Activated naive CD8-positive, alpha-beta T cell treated with anti-CD3 and anti-CD28 coated beads for 36 hours (primary cell): ENCODE results near the gene DKK1. TPM values are rescaled to one million over a fixed set of nuclear protein-coding genes. Genes with fewer than 3 reads are reported as not detected.
"Not testable (repeated sequence)": the region's sequence is repeated elsewhere in the genome, so short reads cannot be mapped to it uniquely, and the experiment has no call there.

Experiments used
- DNase-seq: peaks from one replicate; pipeline ENCODE4 v3.0.0; 2021
- H3K27ac Mint-ChIP-seq: one replicate; pipeline ENCODE4 v1.8.0; 2022; ENCODE audit warnings: mild to moderate bottlenecking, moderate library complexity, mixed read lengths
- H3K27me3 Mint-ChIP-seq: one replicate; pipeline ENCODE4 v1.8.0; 2022; ENCODE audit warnings: mild to moderate bottlenecking, mixed read lengths
- H3K36me3 Mint-ChIP-seq: one replicate; pipeline ENCODE4 v1.8.0; 2021; ENCODE audit warnings: mild to moderate bottlenecking, mixed read lengths
- H3K4me1 Mint-ChIP-seq: one replicate; pipeline ENCODE4 v1.8.0; 2021; ENCODE audit warnings: mixed read lengths
- H3K4me3 Mint-ChIP-seq: one replicate; pipeline ENCODE4 v1.8.0; 2022; ENCODE audit warnings: mild to moderate bottlenecking, moderate library complexity, mixed read lengths
- H3K9me3 Mint-ChIP-seq: one replicate; pipeline ENCODE4 v1.8.0; 2022; ENCODE audit warnings: mixed read lengths
- total RNA-seq, 2 experiments: library from RNA; stranded (reverse); gene quantifications; one replicate each; pipeline ENCODE4 v1.2.3, GENCODE V29; 2021

Gene DKK1
- total RNA-seq, 2 experiments from 2014 or later, result not detected

DNA sequence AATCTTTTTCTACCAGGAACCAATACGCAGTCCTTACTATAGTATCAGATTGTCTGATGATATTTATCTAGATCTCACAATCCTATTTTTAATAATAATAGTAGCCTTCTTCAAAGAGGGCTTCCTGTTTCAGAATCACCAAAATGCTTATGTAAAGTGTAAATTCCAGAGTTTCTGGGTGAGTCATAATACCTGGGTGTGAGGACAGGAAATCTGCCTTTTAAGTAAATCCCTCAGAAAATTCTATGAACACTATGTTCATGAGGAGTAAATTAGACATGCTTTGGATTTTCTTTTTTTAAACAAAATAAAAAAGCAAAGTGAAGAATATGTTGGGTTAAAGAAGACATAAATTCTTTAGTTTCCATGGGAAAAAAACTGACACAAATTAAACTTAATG is 20.5 kb downstream of the DKK1 start:
- Mint-ChIP-seq H3K36me3 (no peaks in the 10 kb centered on the region), H3K4me3 (no peak overlapping the region), H3K27ac (no peak overlapping the region), H3K9me3 (no peaks in the 10 kb centered on the region), H3K4me1 (no peaks in the 10 kb centered on the region), H3K27me3 (no peaks in the 10 kb centered on the region)
- DNase-seq, result no peak

DNA sequence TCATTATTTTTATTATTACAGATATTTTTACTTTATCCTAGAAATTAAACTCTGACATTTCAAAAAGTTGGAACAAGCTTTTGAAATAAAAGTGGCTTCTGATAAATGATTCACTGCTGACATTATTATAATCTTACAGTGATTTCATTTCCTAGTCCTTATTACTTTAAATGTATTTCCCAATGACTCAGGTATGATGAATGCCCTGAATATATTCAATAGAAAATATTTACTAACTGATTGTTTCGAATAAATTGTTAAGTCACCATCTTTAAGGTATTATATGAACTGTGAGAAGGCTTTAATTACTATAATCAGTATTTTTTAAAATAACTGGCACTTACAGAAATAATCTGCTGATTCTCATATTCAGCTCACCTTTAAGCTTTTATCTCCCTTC is 21.6 kb downstream of the DKK1 start:
- no peaks in the 10 kb centered on the region for H3K36me3 Mint-ChIP-seq
- DNase-seq, result no peak
- H3K4me3 Mint-ChIP-seq, result no peak overlapping the region
- H3K27me3 Mint-ChIP-seq, result no peaks in the 10 kb centered on the region
- H3K27ac Mint-ChIP-seq, result no peak overlapping the region
- H3K4me1 Mint-ChIP-seq, result no peaks in the 10 kb centered on the region
- no peaks in the 10 kb centered on the region for H3K9me3 Mint-ChIP-seq

DNA sequence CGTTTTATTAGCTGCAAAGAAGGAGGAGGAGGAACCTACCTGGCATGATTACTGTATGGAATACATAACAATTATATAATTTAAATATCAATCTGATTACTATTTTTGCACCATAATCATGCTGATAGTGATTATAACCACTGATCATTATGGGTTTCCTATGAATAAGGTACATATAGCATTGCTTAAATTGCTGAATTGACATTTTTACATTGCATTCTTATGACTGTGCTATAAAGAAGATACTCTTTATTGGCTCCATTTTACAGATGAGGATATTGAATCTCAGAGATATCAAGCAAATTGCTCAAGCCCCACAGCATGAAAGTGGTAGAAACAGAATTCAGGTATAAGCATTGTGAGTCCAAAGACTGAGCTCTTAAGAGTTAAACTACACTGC is 23.1 kb downstream of the DKK1 start:
- no peaks in the 10 kb centered on the region for H3K36me3 Mint-ChIP-seq
- DNase-seq, result no peak
- no peak overlapping the region for H3K27ac Mint-ChIP-seq
- no peak overlapping the region for H3K4me3 Mint-ChIP-seq
- H3K27me3 Mint-ChIP-seq, result no peaks in the 10 kb centered on the region
- no peaks in the 10 kb centered on the region for H3K4me1 Mint-ChIP-seq
- no peaks in the 10 kb centered on the region for H3K9me3 Mint-ChIP-seq

DNA sequence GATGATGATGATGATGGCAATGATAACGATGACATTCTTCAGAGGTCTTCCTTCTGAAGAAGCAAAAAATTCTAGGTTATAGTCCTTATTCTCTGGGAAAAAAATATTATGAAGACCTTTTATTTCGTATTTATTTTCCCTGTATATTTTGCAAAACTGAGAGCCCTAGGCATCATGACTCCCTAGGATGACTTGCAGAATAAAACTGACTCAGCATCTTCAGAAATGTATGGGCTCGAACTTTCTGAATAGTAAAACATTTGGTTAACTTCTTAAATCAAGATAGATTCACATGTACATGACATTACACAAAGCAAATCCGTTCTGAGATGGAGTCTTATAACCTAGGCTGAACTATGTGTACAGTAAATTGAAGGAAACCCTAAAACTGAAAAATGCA is 29.4 kb downstream of the DKK1 start:
- Mint-ChIP-seq H3K27ac (no peak overlapping the region), H3K4me3 (no peak overlapping the region), H3K36me3 (no peaks in the 10 kb centered on the region), H3K9me3 (no peaks in the 10 kb centered on the region), H3K27me3 (no peaks in the 10 kb centered on the region), H3K4me1 (no peaks in the 10 kb centered on the region)
- DNase-seq, result no peak

DNA sequence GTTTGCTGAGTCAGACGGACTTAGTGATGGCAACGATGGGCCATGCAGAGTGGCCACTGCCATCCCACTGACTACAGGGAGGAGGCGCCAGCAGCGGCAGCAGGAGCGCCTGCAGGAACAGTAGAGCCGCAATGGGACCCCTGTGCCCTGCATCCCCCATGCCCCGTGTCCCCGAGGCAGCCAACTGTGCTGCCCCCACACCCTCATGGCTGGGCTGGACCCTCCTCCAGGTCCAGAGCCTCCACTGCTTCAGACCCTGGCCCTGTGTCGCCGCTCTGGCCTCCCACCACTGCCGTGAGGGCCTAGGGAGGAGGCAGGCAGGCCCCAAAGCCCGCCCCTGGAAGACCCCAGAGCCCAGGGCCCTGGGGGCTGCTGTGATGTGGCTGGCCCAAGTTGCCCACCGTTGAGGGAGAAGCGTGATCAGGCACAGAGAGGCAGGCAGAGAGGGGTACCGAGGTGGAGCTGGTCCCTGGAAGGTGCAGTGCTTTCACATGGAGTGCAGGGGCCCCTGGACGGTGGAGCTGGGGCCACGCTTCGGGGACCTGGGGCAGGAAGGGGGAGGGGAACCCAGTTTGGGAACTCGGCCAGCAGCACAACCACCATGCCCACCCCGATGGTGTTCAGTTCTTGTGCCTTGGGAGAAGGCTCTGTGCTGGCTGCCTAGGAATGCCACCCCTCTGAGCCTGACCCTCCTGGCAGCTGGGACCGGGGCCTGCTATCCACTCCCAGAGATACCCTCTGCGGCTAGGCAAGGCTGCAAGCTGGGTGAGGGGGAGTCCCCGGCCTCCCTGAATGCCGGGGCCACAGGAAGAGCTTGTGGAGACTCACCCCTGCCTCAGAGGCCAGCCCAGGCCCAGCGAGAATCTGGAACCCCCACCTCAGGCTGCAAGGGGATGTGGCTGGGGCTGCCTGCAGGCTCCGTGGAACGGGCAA is 32.6 kb downstream of the DKK1 start:
- Mint-ChIP-seq H3K4me3 (no peak overlapping the region), H3K36me3 (no peaks in the 10 kb centered on the region), H3K9me3 (no peaks in the 10 kb centered on the region), H3K4me1 (no peaks in the 10 kb centered on the region), H3K27me3 (no peaks in the 10 kb centered on the region), H3K27ac (no peak overlapping the region)
- no peak for DNase-seq

DNA sequence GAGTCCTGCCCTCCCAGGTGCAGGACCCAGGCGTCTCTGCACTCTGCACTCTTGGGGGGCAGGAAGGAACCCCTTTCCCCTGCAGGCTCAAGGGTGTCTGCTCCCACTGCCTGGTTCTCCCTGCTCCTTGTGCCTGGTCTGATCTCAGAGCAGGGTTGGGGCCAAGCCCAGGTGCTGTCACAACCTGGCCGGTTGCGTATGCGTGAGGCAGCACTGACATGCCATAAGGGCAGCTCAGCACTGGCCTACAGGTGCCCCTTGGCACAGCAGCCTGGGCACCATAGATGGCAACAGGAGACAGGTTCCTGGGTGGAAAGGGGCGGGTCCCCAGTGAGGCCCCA is 33.2 kb downstream of the DKK1 start:
- DNase-seq, result no peak

DNA sequence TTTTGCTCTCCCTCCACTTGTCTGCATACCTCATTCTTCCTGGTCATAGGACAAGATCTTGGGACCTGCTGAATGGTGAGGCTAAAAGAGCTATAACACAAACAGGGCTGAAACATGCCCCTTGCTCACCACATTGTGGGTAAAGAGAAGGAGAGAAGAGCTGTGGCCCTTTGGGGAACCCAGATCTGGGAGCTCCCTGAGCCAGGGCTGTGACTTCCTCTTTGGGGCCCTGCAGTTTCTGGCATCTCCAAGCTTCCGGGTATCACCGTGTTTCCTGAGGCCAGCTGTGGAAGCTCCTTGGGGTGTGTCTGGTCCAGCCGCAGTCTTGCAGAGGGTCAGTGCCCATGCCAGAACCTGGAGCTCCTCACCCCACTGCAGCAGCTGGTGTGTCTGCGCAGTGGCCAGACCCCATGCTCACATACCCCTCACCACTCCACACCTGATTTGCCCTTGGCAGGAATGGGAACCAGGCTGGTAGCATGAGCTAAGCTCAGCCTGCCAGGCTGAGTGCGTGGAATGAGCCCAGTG is 34.0 kb downstream of the DKK1 start:
- H3K27ac Mint-ChIP-seq, result no peak overlapping the region
- H3K4me1 Mint-ChIP-seq, result no peaks in the 10 kb centered on the region
- H3K4me3 Mint-ChIP-seq, result no peak overlapping the region
- no peaks in the 10 kb centered on the region for H3K9me3 Mint-ChIP-seq
- no peaks in the 10 kb centered on the region for H3K27me3 Mint-ChIP-seq
- no peak for DNase-seq
- no peaks in the 10 kb centered on the region for H3K36me3 Mint-ChIP-seq

More for the DNA sequence above, 33.2 kb downstream of the DKK1 start:
- H3K27ac Mint-ChIP-seq, result no peak overlapping the region
- H3K27me3 Mint-ChIP-seq, result no peaks in the 10 kb centered on the region
- no peak overlapping the region for H3K4me3 Mint-ChIP-seq
- H3K36me3 Mint-ChIP-seq, result no peaks in the 10 kb centered on the region
- H3K4me1 Mint-ChIP-seq, result no peaks in the 10 kb centered on the region
- H3K9me3 Mint-ChIP-seq, result no peaks in the 10 kb centered on the region

DNA sequence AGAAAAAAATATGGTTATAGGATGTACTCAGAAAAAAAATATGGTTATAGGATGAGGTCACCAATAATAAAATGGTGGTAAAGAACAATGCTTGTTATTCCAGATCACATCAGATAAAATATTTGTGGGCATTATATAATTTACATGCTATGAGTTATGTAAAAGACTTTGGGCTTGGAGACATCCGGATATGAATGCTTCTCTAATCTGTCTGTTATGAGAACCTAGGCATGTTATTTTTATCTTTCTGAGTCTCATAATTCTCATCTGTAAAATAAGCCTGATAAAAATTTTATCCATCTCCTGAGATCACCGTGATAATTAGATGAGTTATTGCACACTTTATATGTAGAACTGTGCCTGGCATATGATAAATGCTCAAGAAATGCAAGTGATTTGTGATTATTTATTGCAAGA is 37.8 kb downstream of the DKK1 start:
- no peaks in the 10 kb centered on the region for H3K27me3 Mint-ChIP-seq
- H3K4me3 Mint-ChIP-seq, result no peak overlapping the region
- H3K4me1 Mint-ChIP-seq, result no peaks in the 10 kb centered on the region
- H3K9me3 Mint-ChIP-seq, result no peaks in the 10 kb centered on the region
- H3K27ac Mint-ChIP-seq, result no peak overlapping the region
- DNase-seq, result no peak
- no peaks in the 10 kb centered on the region for H3K36me3 Mint-ChIP-seq

DNA sequence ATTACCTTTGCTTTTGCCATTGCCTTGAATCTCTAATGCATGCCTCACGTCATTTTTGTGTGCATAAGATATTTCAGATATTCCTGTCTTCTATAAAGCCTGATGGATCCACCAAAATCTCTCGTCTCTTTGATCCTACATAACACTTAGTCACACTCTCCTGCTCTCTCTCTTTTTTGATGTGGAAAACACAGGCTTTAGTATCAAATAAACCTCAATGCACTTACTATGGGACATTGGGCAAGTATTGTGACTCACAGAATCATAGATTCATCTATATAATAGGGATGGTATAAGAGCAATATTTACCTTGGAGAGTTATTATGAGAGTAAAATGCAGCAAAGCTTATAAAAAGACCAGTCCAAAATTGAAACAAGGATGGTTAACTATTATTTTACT is 39.1 kb downstream of the DKK1 start:
- H3K27me3 Mint-ChIP-seq, result no peaks in the 10 kb centered on the region
- H3K4me3 Mint-ChIP-seq, result no peak overlapping the region
- no peak for DNase-seq
- no peak overlapping the region for H3K27ac Mint-ChIP-seq
- H3K9me3 Mint-ChIP-seq, result no peaks in the 10 kb centered on the region
- H3K4me1 Mint-ChIP-seq, result no peaks in the 10 kb centered on the region
- H3K36me3 Mint-ChIP-seq, result no peaks in the 10 kb centered on the region

DNA sequence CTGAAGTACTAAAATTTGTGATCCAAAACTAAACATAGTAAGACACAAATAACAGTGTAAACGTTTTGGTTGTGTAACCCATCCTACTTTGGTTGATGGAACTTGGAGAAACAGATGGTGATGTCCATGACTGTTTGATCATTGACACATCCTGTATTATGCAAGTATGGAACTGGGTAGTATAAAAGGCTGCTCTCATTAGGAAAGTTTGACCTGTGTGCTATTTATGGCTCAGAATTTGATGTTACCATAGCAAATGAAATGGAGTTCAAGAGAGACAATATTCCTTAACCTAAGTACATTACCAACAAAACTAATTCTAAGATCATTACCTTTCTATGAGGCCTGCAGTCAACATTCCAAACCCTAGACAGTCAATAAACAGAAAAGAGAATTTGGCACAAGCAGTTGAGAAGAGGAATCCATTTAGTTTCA is 39.9 kb downstream of the DKK1 start:
- H3K27me3 Mint-ChIP-seq, result no peaks in the 10 kb centered on the region
- H3K36me3 Mint-ChIP-seq, result no peaks in the 10 kb centered on the region

DNA sequence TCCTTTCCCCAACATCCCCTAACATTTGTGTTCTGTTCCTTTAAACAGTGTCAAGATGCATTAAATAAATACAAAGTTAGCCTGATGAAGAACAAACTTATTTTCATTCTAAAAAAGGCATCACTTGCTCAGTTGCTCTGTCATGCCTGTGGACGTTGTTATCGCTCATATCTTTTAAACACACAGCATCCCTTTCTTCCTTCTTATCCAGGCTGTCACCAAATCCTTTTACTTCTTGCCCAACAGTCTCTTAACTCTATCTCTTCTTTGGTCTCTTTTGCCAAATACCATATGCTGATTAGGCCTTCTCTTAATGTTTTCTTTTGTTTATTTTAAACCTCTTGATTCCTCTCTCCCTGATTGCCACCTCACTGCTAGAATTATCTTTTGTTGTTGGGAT is 43.9 kb downstream of the DKK1 start:
- no peak for DNase-seq
- no peaks in the 10 kb centered on the region for H3K27me3 Mint-ChIP-seq
- H3K9me3 Mint-ChIP-seq, result no peaks in the 10 kb centered on the region
- no peaks in the 10 kb centered on the region for H3K36me3 Mint-ChIP-seq
- no peak overlapping the region for H3K4me3 Mint-ChIP-seq
- H3K27ac Mint-ChIP-seq, result no peak overlapping the region
- H3K4me1 Mint-ChIP-seq, result no peaks in the 10 kb centered on the region

More for the DNA sequence above, 39.9 kb downstream of the DKK1 start:
- no peak overlapping the region for H3K4me3 Mint-ChIP-seq
- H3K9me3 Mint-ChIP-seq, result no peaks in the 10 kb centered on the region
- DNase-seq, result no peak
- no peaks in the 10 kb centered on the region for H3K4me1 Mint-ChIP-seq
- H3K27ac Mint-ChIP-seq, result no peak overlapping the region

DNA sequence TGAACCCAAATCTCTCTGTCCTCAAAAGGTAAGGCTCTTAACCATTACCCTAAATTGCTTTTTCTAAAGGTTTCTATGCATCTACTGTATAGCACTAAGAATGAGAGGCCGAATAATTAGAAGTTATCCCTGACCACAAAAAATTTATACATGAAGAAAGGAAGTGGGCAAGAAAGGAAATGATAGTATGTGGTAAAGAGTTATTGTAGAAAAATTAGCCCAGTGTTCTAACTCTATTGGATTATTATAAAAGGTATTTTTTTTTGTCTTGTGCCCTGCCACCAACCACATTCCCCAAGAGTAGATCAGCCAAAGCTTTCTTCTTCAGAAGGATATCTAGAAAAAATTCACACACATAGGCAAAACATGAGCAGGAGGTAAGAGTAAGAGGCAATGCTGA is 45.4 kb downstream of the DKK1 start:
- no peak overlapping the region for H3K27ac Mint-ChIP-seq
- H3K9me3 Mint-ChIP-seq, result no peaks in the 10 kb centered on the region
- no peaks in the 10 kb centered on the region for H3K36me3 Mint-ChIP-seq
- DNase-seq, result no peak
- H3K4me1 Mint-ChIP-seq, result no peaks in the 10 kb centered on the region
- no peaks in the 10 kb centered on the region for H3K27me3 Mint-ChIP-seq
- H3K4me3 Mint-ChIP-seq, result no peak overlapping the region

DNA sequence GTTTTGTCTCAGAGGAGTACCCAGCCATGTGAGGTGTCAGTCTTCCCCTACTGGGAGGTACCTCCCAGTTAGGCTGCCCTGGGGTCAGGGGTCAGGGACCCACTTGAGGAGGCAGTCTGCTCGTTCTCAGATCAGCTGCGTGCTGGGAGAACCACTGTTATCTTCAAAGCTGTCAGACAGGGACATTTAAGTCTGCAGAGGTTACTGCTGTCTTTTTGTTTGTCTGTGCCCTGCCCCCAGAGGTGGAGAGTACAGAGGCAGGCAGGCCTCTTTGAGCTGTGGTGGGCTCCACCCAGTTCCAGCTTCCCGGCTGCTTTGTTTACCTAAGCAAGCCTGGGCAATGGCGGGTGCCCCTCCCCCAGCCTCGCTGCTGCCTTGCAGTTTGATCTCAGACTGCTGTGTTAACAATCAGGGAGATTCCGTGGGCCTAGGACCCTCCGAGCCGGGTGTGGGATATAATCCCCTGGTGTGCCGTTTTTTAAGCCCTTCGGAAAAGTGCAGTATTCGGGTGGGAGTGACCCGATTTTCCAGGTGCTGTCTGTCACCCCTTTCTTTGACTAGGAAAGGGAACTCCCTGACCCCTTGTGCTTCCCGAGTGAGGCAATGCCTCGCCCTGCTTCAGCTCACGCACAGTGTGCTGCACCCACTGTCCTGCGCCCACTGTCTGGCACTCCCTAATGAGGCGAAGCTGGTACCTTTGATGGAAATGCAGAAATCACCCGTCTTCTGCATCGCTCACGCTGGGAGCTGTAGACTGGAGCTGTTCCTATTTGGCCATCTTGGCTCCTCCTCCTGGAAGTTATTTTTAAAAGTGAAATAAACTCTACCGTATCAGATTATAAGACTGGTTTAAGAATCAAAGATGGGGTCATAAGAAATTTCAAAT is 51.7 kb downstream of the DKK1 start:
- H3K27me3 Mint-ChIP-seq, H3K4me1 Mint-ChIP-seq, DNase-seq, H3K27ac Mint-ChIP-seq, H3K9me3 Mint-ChIP-seq, H3K36me3 Mint-ChIP-seq, H3K4me3 Mint-ChIP-seq: not testable (repeated sequence)
